OCI-LY3 (cell line): Measurements from ENCODE around the gene RAPGEF1.

Source experiments
- EZH2phosphoT487 ChIP-seq: fragments of 200-600 bp; shearing (Covaris generic); IDR thresholded peaks from 2 replicates; pipeline ENCODE4 v1.6.1; 2018; ENCODE audit warnings: antibody characterized with exemption, mixed run types, low read depth
- TF ChIP-seq, protein P1 (sequence below): fragments of 200-600, 300-600 bp; sonication (generic); IDR thresholded peaks from 2 replicates; pipeline ENCODE4 v1.5.1; 2014; ENCODE audit warnings: antibody characterized with exemption, low read length, low read depth

DNA sequence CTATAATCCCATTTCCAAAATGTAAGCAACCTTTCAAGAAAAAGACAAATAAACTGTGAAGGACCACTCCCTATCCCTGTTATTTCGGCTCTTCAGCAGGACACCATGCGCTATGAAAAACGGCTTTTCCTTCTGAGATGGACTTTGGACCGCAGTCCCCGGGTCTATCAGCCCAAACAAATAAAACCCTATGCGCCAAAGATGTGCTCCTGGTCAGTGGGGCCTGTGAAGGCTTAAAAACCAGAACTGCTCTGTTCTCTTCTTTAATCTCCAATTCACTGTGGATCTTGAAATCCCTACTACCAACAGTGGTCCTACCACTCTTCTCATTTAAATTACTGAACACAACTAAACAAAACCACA lies 33.3 kb downstream of the RAPGEF1 start:
- TF ChIP-seq, protein P1, sequence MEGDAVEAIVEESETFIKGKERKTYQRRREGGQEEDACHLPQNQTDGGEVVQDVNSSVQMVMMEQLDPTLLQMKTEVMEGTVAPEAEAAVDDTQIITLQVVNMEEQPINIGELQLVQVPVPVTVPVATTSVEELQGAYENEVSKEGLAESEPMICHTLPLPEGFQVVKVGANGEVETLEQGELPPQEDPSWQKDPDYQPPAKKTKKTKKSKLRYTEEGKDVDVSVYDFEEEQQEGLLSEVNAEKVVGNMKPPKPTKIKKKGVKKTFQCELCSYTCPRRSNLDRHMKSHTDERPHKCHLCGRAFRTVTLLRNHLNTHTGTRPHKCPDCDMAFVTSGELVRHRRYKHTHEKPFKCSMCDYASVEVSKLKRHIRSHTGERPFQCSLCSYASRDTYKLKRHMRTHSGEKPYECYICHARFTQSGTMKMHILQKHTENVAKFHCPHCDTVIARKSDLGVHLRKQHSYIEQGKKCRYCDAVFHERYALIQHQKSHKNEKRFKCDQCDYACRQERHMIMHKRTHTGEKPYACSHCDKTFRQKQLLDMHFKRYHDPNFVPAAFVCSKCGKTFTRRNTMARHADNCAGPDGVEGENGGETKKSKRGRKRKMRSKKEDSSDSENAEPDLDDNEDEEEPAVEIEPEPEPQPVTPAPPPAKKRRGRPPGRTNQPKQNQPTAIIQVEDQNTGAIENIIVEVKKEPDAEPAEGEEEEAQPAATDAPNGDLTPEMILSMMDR, result no peak
- no peak for TF ChIP-seq EZH2phosphoT487
